GM18870 (cell line): ENCODE results near the gene ARRDC4.
"Not testable (repeated sequence)": the region's sequence is repeated elsewhere in the genome, so short reads cannot be mapped to it uniquely, and the experiment has no call there.

Experiments used
- ATAC-seq: cut with Tn5 transposase; IDR thresholded peaks from one replicate; pipeline ENCODE4 v1.9.1; 2021; ENCODE audit warnings: moderate library complexity; ENCODE audit not compliant: unreplicated experiment

ARRDC4 gene

DNA sequence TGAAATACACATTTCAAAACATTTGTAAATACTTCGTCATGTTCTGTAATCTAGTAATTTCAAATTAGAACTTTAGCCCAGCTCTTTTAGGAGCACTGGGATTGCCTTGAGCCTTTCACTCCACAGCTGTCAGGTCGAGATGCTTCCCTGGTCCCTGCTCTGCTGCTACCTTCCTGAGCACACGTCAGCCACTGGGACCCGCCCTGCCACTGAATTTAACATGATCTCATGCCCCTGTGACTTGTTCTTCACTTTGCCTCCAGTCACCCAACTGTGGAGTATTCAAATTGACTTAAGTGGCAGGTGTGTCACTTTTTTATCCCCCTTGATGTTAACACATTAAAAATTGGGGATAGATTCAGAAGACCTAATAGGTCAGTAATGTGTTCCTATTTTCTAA lies 3.3 kb downstream of the ARRDC4 start:
- ATAC-seq = no peak

DNA sequence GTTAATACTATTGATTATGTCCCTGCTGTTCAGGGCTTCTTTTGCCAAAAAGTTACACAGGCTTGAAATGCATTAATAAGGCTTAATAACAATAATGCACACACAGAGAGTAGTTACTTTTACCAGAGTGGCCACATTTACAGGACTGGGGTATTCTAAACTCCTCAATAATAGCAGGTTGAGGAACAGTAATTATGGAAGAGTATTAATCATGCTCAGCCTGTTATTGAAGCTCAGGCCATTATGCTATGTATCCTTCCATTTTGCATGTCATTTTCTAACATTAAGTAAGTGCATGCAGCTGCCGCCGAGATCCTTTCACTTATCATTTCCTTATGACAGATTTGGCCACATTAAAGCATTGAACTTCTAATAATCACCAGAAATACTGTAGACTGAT lies 5.7 kb downstream of the ARRDC4 start:
- ATAC-seq = no peak

GRCh38 chr15:97966924-97967620 lies 6.6 kb downstream of the ARRDC4 start:
- no peak for ATAC-seq

GRCh38 chr15:97967881-97968280 lies 7.4 kb downstream of the ARRDC4 start:
- no peak for ATAC-seq

DNA sequence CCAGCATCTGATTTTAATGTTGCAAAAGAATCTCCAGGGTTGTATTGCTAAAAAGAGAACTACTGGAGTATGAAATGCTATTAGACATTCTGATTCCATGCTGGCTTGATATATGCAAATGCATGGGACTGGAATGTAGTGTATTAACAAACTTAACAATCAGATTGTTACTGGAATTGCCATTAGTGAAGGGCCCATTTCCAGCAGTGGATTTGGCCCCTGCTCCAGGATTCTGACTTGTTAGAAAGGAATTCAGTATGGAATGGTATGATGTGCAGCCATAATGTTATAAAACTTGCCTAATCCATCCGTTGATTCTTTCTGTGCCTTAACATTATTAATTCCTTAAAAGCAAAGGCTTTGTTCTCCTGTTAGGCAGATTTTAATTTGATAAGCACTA lies 7.9 kb downstream of the ARRDC4 start:
- no peak for ATAC-seq

DNA sequence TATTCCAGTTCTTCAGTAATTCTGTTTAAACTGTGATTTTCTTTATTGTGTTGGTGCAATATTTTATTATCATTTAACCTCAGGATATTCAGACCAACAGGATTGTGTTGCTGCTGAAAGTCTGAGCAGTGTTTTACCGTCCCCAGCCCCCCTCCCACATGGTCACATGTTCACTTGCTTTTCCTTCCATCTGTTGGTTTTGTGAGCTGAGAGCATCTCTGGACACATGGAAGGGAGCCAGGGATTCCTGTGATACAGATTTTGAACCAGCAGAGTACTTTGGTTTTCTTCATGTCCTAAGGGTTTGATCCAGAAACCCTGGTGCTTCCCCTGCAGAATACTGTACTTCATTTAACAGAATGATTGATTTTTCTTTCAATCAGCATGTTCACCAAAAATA lies 11.9 kb downstream of the ARRDC4 start:
- no peak for ATAC-seq

DNA sequence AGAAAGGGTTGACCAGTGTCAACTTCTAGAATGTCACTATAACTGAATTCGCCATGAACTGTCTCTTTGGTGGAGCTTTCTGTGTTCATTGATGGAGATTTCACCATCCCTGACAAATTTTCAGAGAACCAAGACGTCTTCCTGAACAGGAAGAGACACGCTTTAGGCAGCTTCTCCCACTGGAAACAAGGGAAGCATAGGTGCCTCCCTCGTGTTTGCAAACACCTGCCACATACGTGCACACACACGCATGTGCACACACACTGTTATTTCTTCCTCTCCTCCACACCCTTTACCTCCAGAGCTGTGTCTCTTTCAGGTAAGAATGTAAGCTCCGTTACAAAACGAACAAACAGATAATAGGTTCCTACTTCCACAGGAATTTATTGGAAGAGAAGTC lies 15.6 kb downstream of the ARRDC4 start:
- ATAC-seq = no peak

DNA sequence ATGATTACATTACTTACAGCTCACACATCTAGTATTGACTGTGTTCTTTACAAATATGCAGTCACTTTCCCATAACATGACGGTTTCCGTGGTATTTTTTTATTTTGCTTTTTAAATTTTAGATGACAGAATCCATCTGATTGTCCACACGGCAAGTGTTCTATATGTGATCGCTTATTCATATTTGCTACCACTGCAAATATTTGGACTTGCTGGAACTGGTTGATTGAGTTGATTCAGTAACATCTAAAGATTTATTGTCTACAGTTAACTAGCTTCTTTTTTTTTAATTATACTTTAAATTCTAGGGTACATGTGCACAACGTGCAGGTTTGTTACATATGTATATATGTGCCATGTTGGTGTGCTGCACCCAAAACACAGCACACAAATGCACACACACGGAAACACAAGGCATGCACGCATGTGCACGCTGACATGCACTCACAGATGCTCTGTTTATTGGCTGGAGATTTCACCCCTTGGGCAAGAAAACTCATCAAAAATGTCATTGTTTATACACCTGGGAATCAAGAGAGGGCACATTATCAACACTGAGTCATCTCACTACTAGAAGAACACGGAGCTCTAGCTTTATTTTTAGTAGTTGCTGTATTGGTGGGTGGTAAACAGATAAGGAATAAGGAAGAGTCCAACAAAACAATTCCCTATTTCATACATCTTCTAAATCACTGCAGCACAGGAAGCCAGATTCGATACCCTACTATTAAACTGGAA lies 16.4 kb downstream of the ARRDC4 start:
- no peak for ATAC-seq

GRCh38 chr15:97977734-97978133 lies 17.2 kb downstream of the ARRDC4 start:
- no peak for ATAC-seq

- no peak for ATAC-seq
Observed at GRCh38 chr15:97978401-97979139, 18.1 kb downstream of the ARRDC4 start.

DNA sequence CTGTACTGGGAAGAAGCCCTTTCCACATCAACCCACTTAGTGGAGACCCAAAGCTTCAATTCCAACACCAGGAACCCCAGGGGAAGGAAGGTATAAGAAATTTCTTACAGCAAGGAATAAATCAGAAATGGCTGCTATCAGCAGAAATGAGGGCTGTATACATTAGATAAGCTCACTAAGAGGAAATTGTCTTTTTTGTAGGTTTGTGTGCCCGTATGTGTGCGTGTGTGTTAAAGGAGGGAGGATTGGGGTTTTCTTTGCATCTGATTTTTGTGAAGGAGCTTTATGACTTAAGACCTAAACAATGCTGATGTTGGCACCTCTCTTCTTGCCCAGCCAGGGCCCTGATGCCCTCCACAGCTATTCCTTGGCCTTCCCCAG lies 18.6 kb downstream of the ARRDC4 start:
- no peak for ATAC-seq

DNA sequence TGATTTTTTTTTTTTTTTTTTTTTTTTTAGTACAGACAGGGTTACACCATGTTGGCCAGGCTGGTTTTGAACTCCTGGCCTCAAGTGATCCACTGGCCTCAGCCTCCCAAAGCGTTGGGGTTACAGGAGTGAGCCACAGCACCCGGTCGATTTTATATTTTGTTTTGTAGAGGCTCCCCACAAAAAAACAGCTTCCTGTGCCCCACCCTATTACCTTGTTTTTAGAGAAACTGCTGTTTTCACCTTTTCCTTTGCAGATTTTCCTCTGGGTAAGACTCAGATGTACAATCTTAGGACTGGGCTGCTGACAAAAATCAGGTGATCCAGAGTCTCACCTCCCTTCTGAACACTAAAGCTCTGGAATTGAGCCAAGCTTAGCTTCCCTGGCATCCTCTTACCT lies 20.6 kb downstream of the ARRDC4 start:
- ATAC-seq = no peak

GRCh38 chr15:97981758-97982157 lies 21.3 kb downstream of the ARRDC4 start:
- ATAC-seq = no peak

GRCh38 chr15:97984157-97984556 lies 23.7 kb downstream of the ARRDC4 start:
- no peak for ATAC-seq

DNA sequence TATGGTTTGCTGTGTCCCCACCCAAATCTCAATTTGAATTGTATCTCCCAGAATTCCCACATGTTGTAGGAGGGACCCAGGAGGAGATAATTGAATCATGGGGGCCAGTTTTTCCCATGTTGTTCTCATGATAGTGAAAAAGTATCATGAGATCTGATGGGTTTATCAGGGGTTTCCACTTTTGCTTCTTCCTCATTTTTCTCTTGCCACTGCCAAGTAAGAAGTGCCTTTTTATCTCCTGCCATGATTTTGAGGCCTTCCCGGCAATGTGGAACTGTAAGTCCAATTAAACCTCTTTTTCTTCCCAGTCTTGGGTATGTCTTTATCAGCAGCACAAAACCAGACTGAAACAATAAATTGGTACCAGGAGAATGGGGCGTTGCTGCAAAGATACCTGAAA lies 25.5 kb downstream of the ARRDC4 start:
- ATAC-seq = not testable (repeated sequence)

DNA sequence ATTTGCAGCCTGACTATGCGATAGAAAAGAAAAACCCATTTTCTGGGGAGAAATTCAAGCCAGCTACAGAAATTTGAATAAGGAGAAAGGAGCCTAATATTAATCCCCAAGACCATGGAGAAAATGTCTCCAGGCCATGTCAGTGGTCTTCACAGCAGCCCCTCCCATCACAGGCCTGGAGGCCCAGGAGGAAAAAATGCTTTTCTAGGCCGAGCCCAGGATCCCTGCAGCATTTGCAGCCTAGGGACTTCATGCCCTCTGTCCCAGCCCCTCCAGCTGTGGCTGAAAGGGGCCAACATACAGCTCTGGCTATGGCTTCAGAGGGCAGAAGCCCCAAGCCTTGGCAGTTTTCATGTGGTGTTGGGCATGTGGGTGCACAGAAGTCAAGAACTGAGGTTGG lies 26.3 kb downstream of the ARRDC4 start:
- ATAC-seq = no peak

DNA sequence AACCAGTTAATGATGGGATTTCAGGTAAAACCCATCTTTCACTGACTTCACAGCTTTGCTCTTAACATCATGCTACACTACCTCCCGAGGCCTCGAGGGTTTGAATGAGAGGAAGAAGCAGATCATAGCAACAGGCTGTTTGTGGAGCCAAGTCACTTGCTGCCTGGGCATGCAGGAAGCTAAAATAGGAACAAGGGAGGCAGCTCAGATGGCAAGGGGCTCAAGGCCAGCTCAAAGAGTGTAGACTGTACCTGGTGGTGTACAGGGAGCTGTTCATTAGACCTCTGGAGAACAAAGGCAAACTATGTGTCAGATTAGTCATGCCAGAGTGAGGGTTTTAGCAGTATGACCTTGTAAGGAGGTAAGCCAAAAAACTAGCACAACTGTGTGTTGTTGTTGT lies 28.8 kb downstream of the ARRDC4 start:
- no peak for ATAC-seq

- no peak for ATAC-seq
Observed at GRCh38 chr15:97991972-97992541, 31.6 kb downstream of the ARRDC4 start.

DNA sequence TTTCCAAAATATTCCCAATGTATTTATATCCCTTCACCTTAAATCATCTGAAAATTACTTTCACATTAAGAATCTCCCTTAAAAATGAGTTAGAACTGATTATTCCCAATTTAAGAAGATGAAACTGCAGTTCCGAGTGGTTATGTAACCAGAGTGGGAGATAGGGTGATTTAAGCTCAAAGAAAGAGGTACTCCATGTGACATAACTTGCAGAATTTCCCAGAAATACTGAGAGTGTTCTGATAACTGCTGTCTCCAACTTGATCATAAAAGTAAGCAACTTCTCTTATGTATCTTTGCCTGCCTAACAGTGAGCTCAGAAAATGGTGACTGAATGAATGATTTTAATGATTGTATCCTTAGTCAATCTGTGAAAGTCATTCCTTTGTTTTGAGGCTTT lies 32.3 kb downstream of the ARRDC4 start:
- ATAC-seq = no peak

GRCh38 chr15:97993310-97993738 lies 32.8 kb downstream of the ARRDC4 start:
- ATAC-seq = no peak

- no peak for ATAC-seq
Observed at GRCh38 chr15:97994236-97994635, 33.7 kb downstream of the ARRDC4 start.

DNA sequence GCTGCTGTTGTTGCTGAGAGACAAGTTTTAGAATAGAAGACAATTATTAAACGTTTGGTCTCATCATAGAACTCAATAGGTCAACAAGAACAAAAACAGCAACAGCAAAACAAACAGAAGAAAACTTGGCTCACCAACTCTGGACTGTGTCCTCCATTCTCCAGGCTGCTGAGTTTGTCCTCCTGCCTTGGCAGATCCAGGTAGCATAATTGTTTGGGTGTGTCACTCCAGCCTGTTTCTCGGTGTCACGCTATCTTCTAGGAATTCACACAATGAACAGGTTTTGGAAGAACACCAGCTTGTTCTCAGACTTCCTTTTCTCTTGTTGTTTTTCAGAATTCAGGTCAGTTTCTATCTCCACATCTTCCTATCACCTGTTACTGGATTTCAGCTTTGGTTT lies 34.7 kb downstream of the ARRDC4 start:
- ATAC-seq = no peak
